Stimulated activated CD4-positive, alpha-beta T cell treated with anti-CD3 and anti-CD28 coated beads, Interleukin-12 subunit alpha, Interleukin-12 subunit beta, amount 100 ng/mL, for 48 hours (primary cell): ENCODE data around the gene OR2G6.
"Not testable (repeated sequence)": the region's sequence is repeated elsewhere in the genome, so short reads cannot be mapped to it uniquely, and the experiment has no call there.

Experiments used
- DNase-seq, 3 donors: peaks; one replicate each; pipeline ENCODE4 v3.0.0-alpha.2; 2020; ENCODE audit warnings: low read depth in 2 of 3, low spot score in 1 of 3

OR2G6 gene

DNA sequence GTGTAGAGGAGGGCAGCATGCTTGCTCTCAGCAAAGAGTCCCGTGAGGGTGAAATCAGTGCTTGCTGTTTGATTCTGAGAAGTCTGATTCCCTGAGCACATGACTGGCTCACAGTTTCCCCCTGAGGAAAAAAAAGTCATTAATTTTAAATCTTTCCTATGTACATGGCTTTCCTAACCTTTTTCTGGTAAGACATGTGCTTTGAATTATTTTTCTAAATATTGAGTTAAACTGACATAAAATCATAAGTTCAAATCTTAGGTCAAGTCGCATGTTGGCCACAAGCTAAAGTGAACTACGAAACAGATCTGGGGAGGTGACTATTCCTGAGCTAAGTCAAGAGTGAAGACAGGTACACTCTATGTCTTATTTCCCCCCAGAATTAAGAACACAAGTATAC lies 66.8 kb downstream of the OR2G6 start, which contains the start of gene OR2T34:
Gene OR2T34 (minus strand): TSS at position 101 of the 400 bp plus-strand sequence. CDS start 0 bp downstream, at position 101.
- DNase-seq = not testable (repeated sequence)

DNA sequence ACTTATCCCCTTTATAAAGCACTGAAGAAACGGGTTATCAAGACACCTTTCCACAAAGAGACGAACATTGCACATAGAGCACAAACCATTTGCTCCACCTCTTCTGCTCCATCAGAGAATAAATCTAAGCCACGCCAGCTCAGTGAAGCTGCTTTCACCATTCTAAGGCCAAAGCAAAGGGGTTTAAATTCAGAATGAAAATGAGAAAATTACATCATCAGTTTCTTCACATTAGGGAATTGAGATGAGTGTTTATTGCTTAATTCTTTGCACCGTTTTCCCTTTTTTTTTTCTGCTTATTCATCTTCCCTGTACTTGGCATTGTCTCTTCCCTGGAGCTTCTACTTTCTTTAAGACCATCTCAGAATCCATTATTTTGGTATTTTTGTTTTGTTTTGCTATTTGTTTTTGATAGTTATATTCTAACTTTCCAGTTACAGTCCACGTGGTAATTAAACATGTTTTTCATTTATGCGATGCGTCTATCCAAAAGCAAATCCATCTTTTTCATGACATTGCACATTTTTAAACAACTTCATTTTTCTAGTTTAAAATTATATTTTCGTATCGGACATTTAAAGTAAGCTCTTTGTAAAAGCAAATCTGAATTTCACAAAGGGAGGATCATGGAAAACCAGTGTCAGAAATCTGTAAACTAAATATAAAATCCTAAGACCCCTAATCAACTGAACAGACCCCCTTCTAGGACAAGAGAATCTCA lies 68.5 kb downstream of the OR2G6 start:
- no peak for DNase-seq
